ENCODE results near the gene GALNT17. TPM values are rescaled to one million over a fixed set of nuclear protein-coding genes. Genes with fewer than 3 reads are reported as not detected.
"Not testable (repeated sequence)": the region's sequence is repeated elsewhere in the genome, so short reads cannot be mapped to it uniquely, and the experiment has no call there.

GALNT17 gene
- total RNA-seq, 1 donor from 2014 or later: 0.12 TPM

DNA sequence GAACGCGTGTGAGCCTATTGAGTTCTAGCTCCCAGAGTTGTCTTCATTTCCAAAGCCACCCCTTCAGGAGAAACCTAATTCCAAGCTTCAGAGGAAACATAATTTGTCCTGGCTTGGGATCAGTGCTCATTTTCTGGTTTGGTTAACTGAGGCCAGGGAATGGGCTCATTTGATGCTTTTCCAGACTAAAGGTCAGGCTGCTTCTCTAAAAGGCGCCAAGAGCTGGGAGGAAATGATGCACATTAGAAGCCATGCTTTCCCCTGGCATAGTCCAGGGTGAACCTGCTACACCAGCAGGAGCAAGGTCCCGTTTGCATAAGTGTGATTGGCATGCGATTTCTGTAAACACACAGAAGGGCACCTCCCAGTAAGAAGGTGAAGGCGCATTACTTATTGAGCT, 435.0 kb downstream of the GALNT17 start:
- TF ChIP-seq, protein P1, sequence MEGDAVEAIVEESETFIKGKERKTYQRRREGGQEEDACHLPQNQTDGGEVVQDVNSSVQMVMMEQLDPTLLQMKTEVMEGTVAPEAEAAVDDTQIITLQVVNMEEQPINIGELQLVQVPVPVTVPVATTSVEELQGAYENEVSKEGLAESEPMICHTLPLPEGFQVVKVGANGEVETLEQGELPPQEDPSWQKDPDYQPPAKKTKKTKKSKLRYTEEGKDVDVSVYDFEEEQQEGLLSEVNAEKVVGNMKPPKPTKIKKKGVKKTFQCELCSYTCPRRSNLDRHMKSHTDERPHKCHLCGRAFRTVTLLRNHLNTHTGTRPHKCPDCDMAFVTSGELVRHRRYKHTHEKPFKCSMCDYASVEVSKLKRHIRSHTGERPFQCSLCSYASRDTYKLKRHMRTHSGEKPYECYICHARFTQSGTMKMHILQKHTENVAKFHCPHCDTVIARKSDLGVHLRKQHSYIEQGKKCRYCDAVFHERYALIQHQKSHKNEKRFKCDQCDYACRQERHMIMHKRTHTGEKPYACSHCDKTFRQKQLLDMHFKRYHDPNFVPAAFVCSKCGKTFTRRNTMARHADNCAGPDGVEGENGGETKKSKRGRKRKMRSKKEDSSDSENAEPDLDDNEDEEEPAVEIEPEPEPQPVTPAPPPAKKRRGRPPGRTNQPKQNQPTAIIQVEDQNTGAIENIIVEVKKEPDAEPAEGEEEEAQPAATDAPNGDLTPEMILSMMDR (conservative IDR thresholded peaks at IDR 0.05; ENCODE audit: low read depth, low read length): no peak
- DNase-seq (ENCODE audit: low read depth): no peak
- H3K4me3 ChIP-seq (ENCODE audit: low read depth, low read length): no peak overlapping the region

DNA sequence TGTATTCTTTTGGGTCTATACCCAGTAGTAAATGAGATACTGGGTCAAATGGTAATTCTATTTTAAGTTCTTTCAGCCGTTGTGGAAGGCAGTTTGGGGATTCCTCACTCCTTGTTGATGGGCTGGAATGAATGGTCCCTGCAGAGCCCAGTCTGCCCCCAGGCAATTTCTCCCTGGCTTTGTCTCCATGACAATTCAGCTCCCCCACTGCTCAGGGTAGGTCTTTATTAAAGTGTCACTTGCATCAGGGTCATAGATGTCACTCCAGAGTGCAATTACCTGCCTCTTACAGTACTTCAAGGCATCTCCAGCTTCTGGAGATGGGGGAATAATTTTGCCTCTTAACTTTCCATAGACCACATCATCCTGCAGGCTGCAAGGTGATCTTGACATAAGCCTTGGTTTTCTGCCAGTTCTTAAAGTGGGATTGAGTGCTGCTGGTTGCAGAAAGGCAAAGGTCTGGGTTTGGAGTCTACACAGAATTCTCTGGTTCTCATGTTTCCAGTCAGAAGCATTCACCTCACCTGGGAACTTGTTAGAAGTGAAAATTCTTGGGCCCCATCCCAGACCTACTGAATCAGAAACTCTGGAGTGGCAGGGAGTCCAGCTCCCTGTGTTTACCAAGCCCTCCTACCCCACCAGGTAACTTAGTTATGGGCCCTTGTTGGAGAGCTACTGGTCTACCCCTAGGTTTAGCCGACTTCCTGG, 442.4 kb downstream of the GALNT17 start:
- H3K4me3 ChIP-seq (ENCODE audit: low read depth, low read length): no peak overlapping the region
- TF ChIP-seq, protein P1 (conservative IDR thresholded peaks at IDR 0.05; ENCODE audit: low read depth, low read length): no peak
- DNase-seq (ENCODE audit: low read depth): no peak

DNA sequence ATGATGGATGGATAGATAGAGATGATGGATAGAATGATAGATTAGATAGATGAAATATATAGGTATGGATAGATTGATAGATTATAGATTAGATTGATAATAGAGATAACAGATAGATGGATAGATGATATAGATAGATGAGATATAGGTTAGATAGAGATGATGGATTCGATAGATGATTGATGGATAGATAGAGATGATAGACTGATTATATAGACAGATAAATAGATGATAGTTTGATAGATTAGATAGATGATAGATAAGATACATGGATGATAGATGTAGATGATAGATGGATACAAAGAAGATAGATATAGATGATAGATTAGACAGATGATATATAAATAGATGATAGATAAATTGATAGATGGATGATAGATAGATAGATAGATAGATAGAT, 448.1 kb downstream of the GALNT17 start:
- DNase-seq (ENCODE audit: low read depth): no peak
- TF ChIP-seq, protein P1 (conservative IDR thresholded peaks at IDR 0.05; ENCODE audit: low read depth, low read length): no peak
- no peak overlapping the region for H3K4me3 ChIP-seq (ENCODE audit: low read depth, low read length)

DNA sequence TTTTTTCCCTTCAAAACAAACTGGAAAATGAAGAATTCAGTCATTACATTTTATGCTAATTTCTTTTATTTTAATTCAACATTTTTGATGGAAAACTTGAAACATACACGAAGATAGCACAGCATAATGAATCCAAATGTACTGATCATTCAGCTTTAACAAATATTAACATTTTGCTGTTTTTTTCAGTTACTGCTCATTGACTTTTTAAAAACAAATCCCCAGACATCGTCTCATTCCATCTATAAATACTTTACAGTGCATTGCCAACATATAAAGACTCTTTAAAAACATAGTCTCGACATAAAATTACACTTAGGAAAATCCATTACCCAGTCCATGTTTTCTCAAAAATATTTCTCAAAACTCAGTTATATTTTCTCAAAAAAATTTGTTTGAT, 452.3 kb downstream of the GALNT17 start:
- DNase-seq (ENCODE audit: low read depth): no peak
- no peak overlapping the region for H3K4me3 ChIP-seq (ENCODE audit: low read depth, low read length)
- TF ChIP-seq, protein P1 (conservative IDR thresholded peaks at IDR 0.05; ENCODE audit: low read depth, low read length): no peak

DNA sequence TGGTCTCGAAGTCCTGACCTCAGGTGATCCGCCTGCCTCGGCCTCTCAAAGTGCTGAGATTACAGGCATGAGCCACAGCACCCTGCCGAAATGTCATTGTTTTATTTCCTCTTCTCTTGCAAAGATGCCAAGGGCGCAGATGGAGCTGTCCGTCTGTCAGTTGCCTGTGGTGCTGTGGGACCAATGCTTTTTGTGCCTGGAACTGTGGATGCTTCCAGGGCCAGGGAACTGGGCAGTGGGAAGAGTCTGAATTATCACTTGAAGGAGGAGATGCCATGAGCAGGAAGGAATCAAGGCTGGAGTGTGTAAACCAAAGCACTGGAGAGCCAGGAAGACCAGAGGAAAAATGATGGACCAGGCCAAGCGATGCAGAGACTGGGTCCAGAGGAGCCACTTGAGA, 459.9 kb downstream of the GALNT17 start:
- no peak overlapping the region for H3K4me3 ChIP-seq (ENCODE audit: low read depth, low read length)
- no peak for DNase-seq (ENCODE audit: low read depth)
- TF ChIP-seq, protein P1 (conservative IDR thresholded peaks at IDR 0.05; ENCODE audit: low read depth, low read length): no peak

DNA sequence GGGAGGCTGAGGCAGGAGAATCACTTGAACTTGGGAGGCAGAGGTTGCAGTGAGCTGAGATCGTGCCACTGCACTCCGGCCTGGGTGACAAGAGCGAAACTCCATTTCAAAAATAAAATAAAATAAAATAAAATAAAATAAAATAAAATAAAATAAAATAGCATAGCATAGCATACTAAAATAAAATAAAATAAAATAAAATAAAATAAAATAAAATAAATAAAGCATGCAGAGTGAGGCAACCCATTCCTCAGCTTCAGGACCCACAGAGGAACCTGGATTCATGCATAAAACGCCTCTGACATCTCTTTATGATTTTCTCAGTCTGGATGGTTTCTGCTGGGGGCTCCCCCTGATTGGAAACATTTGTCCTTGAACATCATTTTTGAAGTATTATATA, 460.4 kb downstream of the GALNT17 start:
- not testable (repeated sequence) for DNase-seq (ENCODE audit: low read depth); H3K4me3 ChIP-seq (ENCODE audit: low read depth, low read length)

DNA sequence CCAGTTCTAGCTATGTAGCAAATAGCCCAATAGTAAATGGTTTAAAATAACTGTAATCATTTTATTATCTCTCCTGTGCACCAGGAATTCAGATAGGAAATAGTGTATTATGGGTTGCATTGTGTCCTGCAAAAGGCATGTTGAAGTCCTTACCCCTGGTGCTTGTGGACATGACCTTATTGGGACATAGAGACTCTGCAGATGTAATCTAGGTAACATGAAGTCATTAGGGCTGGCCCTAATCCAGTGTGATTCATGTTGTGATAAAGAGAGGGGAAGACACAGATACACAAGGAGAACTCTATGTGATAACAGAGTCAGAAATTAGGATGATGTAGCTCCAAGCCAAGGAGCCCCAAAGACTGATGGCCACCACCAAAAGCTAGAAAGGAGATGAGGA, 462.8 kb downstream of the GALNT17 start:
- DNase-seq (ENCODE audit: low read depth): no peak
- TF ChIP-seq, protein P1 (conservative IDR thresholded peaks at IDR 0.05; ENCODE audit: low read depth, low read length): no peak
- H3K4me3 ChIP-seq (ENCODE audit: low read depth, low read length): no peak overlapping the region
